GM18502 (cell line): ENCODE data around the gene TSPO2.
"Not testable (repeated sequence)": the region's sequence is repeated elsewhere in the genome, so short reads cannot be mapped to it uniquely, and the experiment has no call there.

ENCODE experiments used
- ATAC-seq: cut with Tn5 transposase; IDR thresholded peaks from one replicate; pipeline ENCODE4 v1.9.1; 2021; ENCODE audit warnings: mild to moderate bottlenecking; ENCODE audit not compliant: unreplicated experiment, poor library complexity

The TSPO2 gene

GRCh38 chr6:41042226-41043055 is at the start of gene TSPO2:
Gene TSPO2 (plus strand): TSS chr6:41042467. CDS start chr6:41042986, 519 bp downstream.
- no peak for ATAC-seq

DNA sequence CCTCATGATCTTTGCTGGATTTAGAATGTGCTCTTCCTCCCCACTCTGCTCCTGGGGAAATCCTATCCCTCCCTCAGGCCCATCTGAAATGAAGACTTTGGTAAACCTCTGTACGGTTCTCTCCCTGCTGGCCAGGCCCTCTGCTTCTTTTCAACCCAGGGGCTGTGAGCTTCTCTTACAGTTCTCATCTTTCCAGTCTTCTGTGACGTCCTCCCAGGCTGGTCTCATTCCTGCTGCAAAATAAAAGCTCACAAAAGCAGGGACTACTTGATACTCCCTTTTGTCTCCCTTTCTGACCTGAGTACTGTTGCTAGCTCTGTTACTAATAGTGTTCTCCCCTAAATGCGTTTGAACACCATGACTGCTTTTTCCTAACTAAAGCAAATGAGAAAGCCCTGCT is 49.5 kb upstream of the TSPO2 start:
- no peak for ATAC-seq

GRCh38 chr6:40996591-40997233 is 45.6 kb upstream of the TSPO2 start:
- ATAC-seq = no peak

DNA sequence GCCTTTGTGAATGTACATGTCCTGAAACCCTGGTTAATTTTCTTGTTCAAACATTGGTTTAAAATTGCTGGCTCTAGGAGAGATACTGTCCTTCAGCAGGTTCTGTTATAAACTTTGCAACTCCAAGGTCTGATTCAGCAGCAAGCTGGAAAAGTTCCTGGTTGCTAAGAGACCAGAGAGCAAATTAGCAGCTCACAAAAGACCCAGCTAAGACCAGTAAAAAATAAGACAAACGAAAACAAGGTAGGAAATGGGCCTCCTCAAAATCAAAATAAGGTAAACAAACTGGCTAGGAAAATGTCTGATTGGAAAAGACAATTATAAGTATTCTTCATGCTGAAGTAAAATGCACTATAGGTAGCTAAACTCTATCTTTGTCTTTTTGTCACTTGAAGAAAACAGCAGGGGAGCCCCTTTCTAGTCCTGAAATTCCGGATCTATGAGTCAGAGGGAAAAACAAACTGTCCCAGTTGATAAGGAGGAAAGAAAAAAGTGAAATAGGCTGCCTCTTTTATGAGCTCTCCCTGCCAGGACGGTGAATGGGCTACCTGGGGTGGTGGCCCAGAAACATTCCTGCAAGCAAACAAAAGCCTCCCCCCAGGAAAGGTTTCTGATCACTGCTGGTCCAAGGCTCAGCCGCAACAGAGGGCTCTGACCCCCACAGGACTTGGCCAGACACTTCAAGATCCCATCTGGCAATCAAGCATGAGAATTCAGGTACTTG is 44.9 kb upstream of the TSPO2 start:
- no peak for ATAC-seq

GRCh38 chr6:40998661-40999060 is 43.6 kb upstream of the TSPO2 start:
- no peak for ATAC-seq

GRCh38 chr6:40999569-40999968 is 42.7 kb upstream of the TSPO2 start:
- ATAC-seq = no peak

DNA sequence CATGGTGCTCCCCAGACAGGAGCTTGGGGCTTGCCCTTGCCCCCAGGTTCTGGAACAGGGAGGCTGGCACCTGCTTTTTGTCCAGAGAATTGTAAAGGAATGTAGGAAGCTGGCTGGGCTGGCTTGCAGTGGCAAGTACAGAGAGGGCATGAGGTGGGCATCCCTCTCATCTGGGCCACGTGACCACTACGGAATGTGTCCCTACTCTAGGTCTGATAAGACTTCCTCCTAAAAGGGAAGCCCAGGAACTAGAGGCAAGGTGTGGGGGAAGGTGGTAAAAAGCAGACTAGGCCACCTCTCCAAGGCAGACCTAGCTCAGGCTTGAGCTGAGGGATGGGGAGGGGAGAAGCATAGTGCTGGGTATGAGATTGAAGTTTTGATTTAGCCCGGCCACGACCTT is 42.0 kb upstream of the TSPO2 start:
- ATAC-seq = no peak

DNA sequence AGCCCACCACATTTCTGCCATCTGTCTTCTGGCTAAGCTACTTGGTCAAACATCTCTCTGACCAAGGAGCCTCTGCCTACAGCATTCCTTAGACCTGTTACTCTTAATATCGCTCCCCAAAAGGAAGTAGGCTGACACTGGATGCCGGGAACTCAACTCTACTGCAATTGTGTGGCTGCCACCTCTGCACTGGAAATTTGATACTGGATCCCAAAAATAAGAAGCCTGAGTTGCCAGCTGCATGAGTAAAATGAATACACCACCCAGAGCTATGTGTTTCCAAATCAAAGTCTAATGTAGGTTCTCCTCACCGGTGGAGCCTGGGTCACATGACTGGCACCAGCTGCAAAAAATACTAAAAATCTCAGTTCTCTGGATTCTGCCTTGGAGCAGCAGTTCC is 40.1 kb upstream of the TSPO2 start:
- no peak for ATAC-seq

GRCh38 chr6:41006217-41006616 is 36.0 kb upstream of the TSPO2 start:
- peak; percentile 58 for ATAC-seq

- not testable (repeated sequence) for ATAC-seq
Measured at GRCh38 chr6:41006980-41007379, 35.3 kb upstream of the TSPO2 start.

GRCh38 chr6:41008011-41008410 is 34.3 kb upstream of the TSPO2 start:
- no peak for ATAC-seq

DNA sequence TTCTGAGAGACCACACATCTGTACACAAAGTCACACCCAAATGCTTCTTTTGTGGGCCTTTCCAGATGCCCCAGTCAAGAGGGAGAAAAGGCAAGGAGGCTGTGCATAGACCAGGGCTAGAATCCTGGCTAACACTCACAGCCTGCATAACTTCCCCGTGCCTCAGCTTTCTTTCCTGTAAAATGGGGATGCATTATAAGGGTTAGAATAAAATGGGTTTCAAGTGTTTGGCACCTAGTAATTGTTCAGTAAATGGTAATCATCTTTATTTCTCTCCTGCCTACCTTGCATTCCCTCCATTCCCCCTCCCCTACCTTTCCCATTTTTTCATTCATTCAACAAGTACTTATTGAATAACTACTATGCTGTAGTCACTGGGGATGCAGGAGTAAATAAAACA is 32.6 kb upstream of the TSPO2 start:
- no peak for ATAC-seq

DNA sequence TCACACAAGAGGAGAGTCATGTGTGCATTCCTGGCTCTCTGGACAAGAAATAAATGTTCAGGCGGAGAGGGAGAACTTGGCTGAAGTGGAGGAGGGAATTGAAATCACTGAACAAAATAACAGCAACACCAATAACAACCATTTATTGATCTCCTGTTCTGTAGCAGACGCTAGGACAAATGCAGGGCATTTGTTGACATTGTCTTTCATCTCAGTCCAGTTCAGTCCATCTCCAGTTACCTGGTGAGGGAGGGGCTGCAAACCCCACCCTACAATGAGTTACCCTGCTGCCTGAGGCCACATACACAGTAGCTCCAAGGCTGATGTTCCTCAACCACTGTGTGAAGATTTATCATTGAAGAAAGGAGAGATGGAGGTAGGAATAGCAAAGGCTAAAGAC is 30.6 kb upstream of the TSPO2 start:
- ATAC-seq = no peak

DNA sequence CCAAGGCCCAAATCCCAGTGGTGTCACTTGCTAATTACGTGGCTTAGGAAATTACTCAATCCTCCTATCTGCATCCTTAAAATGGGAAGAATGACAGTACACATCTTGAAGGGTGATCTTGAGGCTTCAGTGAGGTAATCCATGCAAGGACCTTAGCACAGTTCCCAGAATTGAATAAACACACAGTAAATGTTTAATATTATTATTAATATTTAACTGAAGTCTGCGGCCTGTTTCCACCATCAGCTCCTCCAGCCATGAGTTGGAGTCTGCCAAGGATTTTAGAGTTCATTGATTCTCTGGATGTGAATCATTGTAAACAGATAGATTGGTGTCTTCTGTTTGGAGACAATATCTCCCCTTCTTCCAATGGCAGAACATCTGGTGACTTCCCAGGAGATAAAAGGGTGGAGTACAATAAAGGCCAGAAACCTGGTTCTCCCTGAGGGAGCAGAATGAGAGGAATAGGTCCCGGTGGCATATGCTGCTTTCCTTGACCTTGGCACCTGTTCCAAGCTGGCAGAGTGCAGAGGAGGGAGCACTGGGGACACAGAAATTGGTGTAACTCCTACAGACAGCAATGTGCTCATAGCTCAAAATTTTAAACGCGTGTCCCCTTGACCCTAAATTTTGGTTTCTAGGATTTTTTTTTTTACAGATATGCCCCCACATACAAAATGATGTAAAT is 28.7 kb upstream of the TSPO2 start:
- ATAC-seq = no peak

DNA sequence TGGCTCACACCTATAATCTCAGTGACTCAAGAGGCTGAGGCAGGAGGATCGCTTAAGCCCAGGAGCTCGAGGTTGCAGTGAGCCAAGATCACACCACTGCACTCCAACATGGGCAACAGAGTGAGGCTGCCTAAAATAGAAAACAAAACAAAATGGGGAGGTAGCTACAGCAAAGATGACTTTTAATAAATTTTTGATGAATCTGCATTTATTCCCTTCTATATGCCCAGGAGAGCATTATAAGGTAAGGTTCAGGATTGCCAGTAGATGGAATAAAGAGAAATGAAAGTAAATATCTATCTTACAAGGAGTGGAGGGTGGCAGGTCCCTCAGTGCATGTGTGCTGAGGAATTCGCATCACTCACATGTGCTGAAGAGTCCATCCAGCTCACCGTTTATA is 27.5 kb upstream of the TSPO2 start:
- ATAC-seq = no peak

GRCh38 chr6:41015860-41016259 is 26.4 kb upstream of the TSPO2 start:
- not testable (repeated sequence) for ATAC-seq

GRCh38 chr6:41017663-41018062 is 24.6 kb upstream of the TSPO2 start:
- no peak for ATAC-seq

DNA sequence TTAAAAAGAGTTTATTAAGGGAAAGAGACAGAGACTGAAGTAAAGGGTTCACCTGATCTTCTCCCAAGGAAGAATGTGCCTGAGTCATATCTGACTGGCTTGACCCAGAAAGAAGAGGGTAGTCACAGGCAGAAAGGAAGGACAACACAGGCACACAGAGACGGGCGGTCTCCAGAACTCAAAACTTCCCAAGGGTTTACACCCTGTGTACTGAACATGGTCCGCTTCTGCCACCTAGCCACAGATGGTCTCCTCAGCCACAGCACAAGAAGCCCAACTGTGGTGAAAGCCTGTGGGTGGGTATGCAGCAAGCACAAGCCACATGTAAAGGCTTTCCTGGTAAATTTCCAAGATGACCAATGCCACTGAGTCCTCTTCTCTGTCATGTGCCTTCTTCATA is 20.4 kb upstream of the TSPO2 start:
- no peak for ATAC-seq

DNA sequence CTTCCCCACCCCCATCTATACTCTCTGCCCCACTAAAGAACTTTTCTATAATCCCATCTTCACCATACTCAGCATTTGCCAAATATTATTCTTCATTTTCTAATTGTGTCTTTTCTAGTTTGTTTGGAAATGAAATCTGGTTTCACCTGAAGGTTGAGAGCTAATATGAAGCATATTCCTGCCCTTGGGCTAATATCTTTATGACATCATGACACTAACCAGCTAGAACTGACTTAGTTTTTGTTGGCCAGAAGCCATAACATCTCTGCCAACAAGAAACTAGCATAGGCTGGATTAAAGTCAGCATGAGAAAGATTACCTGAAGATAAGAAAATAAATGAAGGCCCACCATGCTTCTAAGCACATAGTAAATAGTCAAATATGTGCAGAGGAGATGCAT is 20.0 kb upstream of the TSPO2 start:
- ATAC-seq = no peak

GRCh38 chr6:41023114-41023513 is 19.2 kb upstream of the TSPO2 start:
- no peak for ATAC-seq
